ENCODE measurements around the gene PRPSAP2.
"Not testable (repeated sequence)": the region's sequence is repeated elsewhere in the genome, so short reads cannot be mapped to it uniquely, and the experiment has no call there.

The PRPSAP2 gene

GRCh38 chr17:18947866-18948265 lies 89.9 kb downstream of the PRPSAP2 start:
- no peak for FAIRE-seq

GRCh38 chr17:18948476-18949006 lies 90.6 kb downstream of the PRPSAP2 start:
- FAIRE-seq: no peak

GRCh38 chr17:18949566-18949965 lies 91.6 kb downstream of the PRPSAP2 start:
- no peak for FAIRE-seq

- no peak for FAIRE-seq
Observed at GRCh38 chr17:18950346-18950745, 92.4 kb downstream of the PRPSAP2 start.

GRCh38 chr17:18950944-18951905 lies 93.3 kb downstream of the PRPSAP2 start:
- FAIRE-seq: no peak

- no peak for FAIRE-seq
Observed at GRCh38 chr17:18951941-18952842, 94.3 kb downstream of the PRPSAP2 start, which contains the start of gene SLC5A10. Gene SLC5A10 (plus strand): TSS chr17:18952165. CDS start chr17:18952206, 41 bp downstream.

GRCh38 chr17:18953231-18953728 lies 95.3 kb downstream of the PRPSAP2 start:
- FAIRE-seq: no peak

- FAIRE-seq: no peak
Observed at GRCh38 chr17:18954321-18954720, 96.4 kb downstream of the PRPSAP2 start.

GRCh38 chr17:18955009-18955408 lies 97.1 kb downstream of the PRPSAP2 start:
- FAIRE-seq: no peak

GRCh38 chr17:18956021-18956420 lies 98.1 kb downstream of the PRPSAP2 start:
- FAIRE-seq: not testable (repeated sequence)

- no peak for FAIRE-seq
Observed at GRCh38 chr17:18956581-18956980, 98.7 kb downstream of the PRPSAP2 start.

- no peak for FAIRE-seq
Observed at GRCh38 chr17:18957831-18958230, 99.9 kb downstream of the PRPSAP2 start.

- no peak for FAIRE-seq
Observed at GRCh38 chr17:18958611-18959010, 100.7 kb downstream of the PRPSAP2 start.

- no peak for FAIRE-seq
Observed at GRCh38 chr17:18959071-18959844, 101.3 kb downstream of the PRPSAP2 start.

GRCh38 chr17:18959845-18960240 lies 101.9 kb downstream of the PRPSAP2 start:
- no peak for FAIRE-seq

- FAIRE-seq: no peak
Observed at GRCh38 chr17:18960241-18960665, 102.3 kb downstream of the PRPSAP2 start.

- no peak for FAIRE-seq
Observed at GRCh38 chr17:18960803-18961511, 103.0 kb downstream of the PRPSAP2 start.

- FAIRE-seq: no peak
Observed at GRCh38 chr17:18961634-18962493, 103.9 kb downstream of the PRPSAP2 start.

GRCh38 chr17:18962494-18962815 lies 104.5 kb downstream of the PRPSAP2 start:
- no peak for FAIRE-seq
